Keratinocyte (primary cell): ENCODE measurements around the gene LRCOL1. TPM values are rescaled to one million over a fixed set of nuclear protein-coding genes. Genes with fewer than 3 reads are reported as not detected.

Experiments
- DNase-seq: peaks from one replicate; pipeline ENCODE4 v3.0.0-alpha.2; 2011; ENCODE audit warnings: low read depth, missing footprints, low spot score
- FAIRE-seq: peaks from 2 replicates; lab custom pipeline; 2011; peaks lifted over from hg19 to GRCh38; lab: Jason Lieb, UNC
- H2AFZ ChIP-seq: 2 replicates; pipeline ENCODE4 v1.6.0; 2012; ENCODE audit warnings: low read length, control low read depth, inconsistent platforms; ENCODE audit not compliant: control insufficient read depth
- H3K27ac ChIP-seq: 2 replicates; pipeline ENCODE4 v1.5.1; 2011; ENCODE audit warnings: low read length; ENCODE audit not compliant: control insufficient read depth, insufficient read depth
- H3K27me3 ChIP-seq: 3 replicates; pipeline ENCODE4 v1.6.0; 2011; ENCODE audit warnings: low read length; ENCODE audit not compliant: control insufficient read depth, insufficient read depth; ENCODE audit errors: extremely low read depth
- H3K36me3 ChIP-seq, 2 experiments: 2 replicates in 1 of 2; 3 replicates in 1 of 2; pipeline ENCODE4 v1.5.1; 2011; ENCODE audit warnings: low read length in 2 of 2, mild to moderate bottlenecking in 1 of 2; ENCODE audit not compliant: control insufficient read depth in 2 of 2, insufficient read depth in 2 of 2; ENCODE audit errors: extremely low read depth in 1 of 2
- H3K4me1 ChIP-seq: 3 replicates; pipeline ENCODE4 v1.5.1; 2011; ENCODE audit warnings: low read length; ENCODE audit not compliant: control insufficient read depth, insufficient read depth; ENCODE audit errors: extremely low read depth
- H3K4me2 ChIP-seq: 3 replicates; pipeline ENCODE4 v1.6.0; 2011; ENCODE audit warnings: low read depth, low read length; ENCODE audit not compliant: control insufficient read depth, insufficient read depth; ENCODE audit errors: extremely low read depth
- H3K4me3 ChIP-seq, 3 experiments: fragments of 200-600 bp in 1 of 3; sonication (generic) in 1 of 3; 2 replicates in 2 of 3; 3 replicates in 1 of 3; pipeline ENCODE4 v1.5.1; 2011 to 2016; ENCODE audit warnings: low read length in 3 of 3, mild to moderate bottlenecking in 3 of 3, control low read depth in 2 of 3, inconsistent platforms in 1 of 3, low read depth in 1 of 3, mixed read lengths in 1 of 3, mixed run types in 1 of 3, moderate library complexity in 1 of 3; ENCODE audit not compliant: control insufficient read depth in 2 of 3, insufficient read depth in 2 of 3; ENCODE audit errors: extremely low read depth in 1 of 3
- H3K79me2 ChIP-seq: 2 replicates; pipeline ENCODE4 v1.6.0; 2012; ENCODE audit warnings: low read length; ENCODE audit not compliant: control insufficient read depth, insufficient read depth
- H3K9ac ChIP-seq: 3 replicates; pipeline ENCODE4 v1.6.0; 2011; ENCODE audit warnings: low read length; ENCODE audit not compliant: control insufficient read depth, insufficient read depth; ENCODE audit errors: extremely low read depth
- H3K9me1 ChIP-seq: 3 replicates; pipeline ENCODE4 v1.6.0; 2011; ENCODE audit warnings: low read length; ENCODE audit not compliant: control insufficient read depth, insufficient read depth; ENCODE audit errors: extremely low read depth
- H3K9me3 ChIP-seq: 2 replicates; pipeline ENCODE4 v1.5.1; 2012; ENCODE audit warnings: low read depth, low read length; ENCODE audit not compliant: control insufficient read depth
- H4K20me1 ChIP-seq: 3 replicates; pipeline ENCODE4 v1.6.0; 2011; ENCODE audit warnings: low read length; ENCODE audit not compliant: control insufficient read depth, insufficient read depth; ENCODE audit errors: extremely low read depth
- EZH2 ChIP-seq: IDR thresholded peaks from one replicate; pipeline ENCODE4 v1.6.1; 2012; ENCODE audit warnings: inconsistent platforms, mild to moderate bottlenecking, low read length, moderate library complexity
- dilution Hi-C: fragments of 300-500 bp; cut with MboI; formaldehyde crosslinking; loops from one replicate; pipeline ENCODE4 v1.7.0; 2020; ENCODE audit warnings: low sequenced_read_pairs; ENCODE audit not compliant: extremely low pct_ligation_motif_present
- polyA plus RNA-seq, 5 experiments: library from polyadenylated mRNA; depleted of rRNA in 3 of 5; stranded (reverse) in 3 of 5; stranded (forward) in 1 of 5; unstranded in 1 of 5; fragments of >200 nt; gene quantifications; 1 replicate in 1 of 5; 2 replicates in 3 of 5; 3 replicates in 1 of 5; pipeline versions ENCODE4 v1.2.1 to v1.2.3, GENCODE V29; 2011 to 2012; ENCODE audit warnings: missing spikeins in 2 of 5, low read depth in 1 of 5, low replicate concordance in 1 of 5
- small RNA-seq, 3 experiments: library from RNA; depleted of rRNA; stranded (forward); fragments of <200 nt; gene quantifications; one replicate each; pipeline ENCODE3, GENCODE V24; 2012; ENCODE audit warnings: low read depth in 3 of 3, low replicate concordance in 1 of 3; ENCODE audit not compliant: insufficient read length in 3 of 3
- TF ChIP-seq, protein P1 (sequence below), 3 experiments: IDR thresholded peaks in 1 of 3; conservative IDR thresholded peaks in 1 of 3; optimal IDR thresholded peaks in 1 of 3; 2 replicates in 2 of 3; 3 replicates in 1 of 3; pipeline versions ENCODE3 to v1.5.1; 2011; ENCODE audit warnings: low read length in 3 of 3, mild to moderate bottlenecking in 3 of 3, moderate library complexity in 2 of 3, control low read depth in 1 of 3, inconsistent platforms in 1 of 3; ENCODE audit not compliant: insufficient read depth in 2 of 3; ENCODE audit errors: extremely low read depth in 1 of 3

The LRCOL1 gene
- polyA plus RNA-seq, 1 donor (not counting 4 experiments of a cell fraction or from before 2014, with no cell fraction given): not detected

DNA sequence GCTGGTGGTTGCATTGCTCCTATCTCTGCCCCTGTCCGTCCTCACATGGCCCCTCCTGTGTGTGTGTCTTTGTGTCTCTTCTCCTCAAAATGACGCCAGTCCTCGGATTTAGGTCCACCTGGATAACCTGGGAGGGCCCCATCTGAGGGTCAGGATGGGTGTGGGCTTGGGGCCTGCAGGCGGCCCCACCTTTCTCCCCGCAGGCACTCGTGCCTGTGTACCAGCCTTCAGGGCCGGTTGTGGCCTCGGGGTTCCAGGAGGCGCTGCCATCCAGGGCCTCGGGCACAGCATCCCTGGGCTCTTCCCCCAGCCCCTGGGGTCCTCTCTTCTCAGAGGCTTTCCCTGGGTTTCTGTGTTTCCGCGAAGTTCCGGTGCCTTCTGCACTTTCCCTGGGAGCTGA, 54.7 kb downstream of the LRCOL1 start:
- no peaks in the 10 kb centered on the region for H4K20me1 ChIP-seq
- no peaks in the 10 kb centered on the region for H3K9me3 ChIP-seq
- TF ChIP-seq, protein P1, sequence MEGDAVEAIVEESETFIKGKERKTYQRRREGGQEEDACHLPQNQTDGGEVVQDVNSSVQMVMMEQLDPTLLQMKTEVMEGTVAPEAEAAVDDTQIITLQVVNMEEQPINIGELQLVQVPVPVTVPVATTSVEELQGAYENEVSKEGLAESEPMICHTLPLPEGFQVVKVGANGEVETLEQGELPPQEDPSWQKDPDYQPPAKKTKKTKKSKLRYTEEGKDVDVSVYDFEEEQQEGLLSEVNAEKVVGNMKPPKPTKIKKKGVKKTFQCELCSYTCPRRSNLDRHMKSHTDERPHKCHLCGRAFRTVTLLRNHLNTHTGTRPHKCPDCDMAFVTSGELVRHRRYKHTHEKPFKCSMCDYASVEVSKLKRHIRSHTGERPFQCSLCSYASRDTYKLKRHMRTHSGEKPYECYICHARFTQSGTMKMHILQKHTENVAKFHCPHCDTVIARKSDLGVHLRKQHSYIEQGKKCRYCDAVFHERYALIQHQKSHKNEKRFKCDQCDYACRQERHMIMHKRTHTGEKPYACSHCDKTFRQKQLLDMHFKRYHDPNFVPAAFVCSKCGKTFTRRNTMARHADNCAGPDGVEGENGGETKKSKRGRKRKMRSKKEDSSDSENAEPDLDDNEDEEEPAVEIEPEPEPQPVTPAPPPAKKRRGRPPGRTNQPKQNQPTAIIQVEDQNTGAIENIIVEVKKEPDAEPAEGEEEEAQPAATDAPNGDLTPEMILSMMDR (optimal IDR thresholded peaks at IDR 0.05 in 1 of 3, IDR thresholded peaks at IDR 0.05 in 1 of 3, conservative IDR thresholded peaks at IDR 0.05 in 1 of 3; ENCODE audit: extremely low read depth in 1 of 3, insufficient read depth in 2 of 3, low read length in 3 of 3): no peak
- no peak for TF ChIP-seq EZH2
- no peak overlapping the region for H3K27ac ChIP-seq
- H2AFZ ChIP-seq: no peak overlapping the region
- no peaks in the 10 kb centered on the region for H3K79me2 ChIP-seq
- FAIRE-seq: no peak
- H3K27me3 ChIP-seq: no peaks in the 10 kb centered on the region
- dilution Hi-C loops: no loop called here
- no peaks in the 10 kb centered on the region for H3K4me1 ChIP-seq
- H3K9ac ChIP-seq: no peak overlapping the region
- no peak overlapping the region for H3K4me3 ChIP-seq
- no peak overlapping the region for H3K4me2 ChIP-seq
- H3K36me3 ChIP-seq: no peaks in the 10 kb centered on the region
- DNase-seq: no peak
- H3K9me1 ChIP-seq: no peaks in the 10 kb centered on the region

DNA sequence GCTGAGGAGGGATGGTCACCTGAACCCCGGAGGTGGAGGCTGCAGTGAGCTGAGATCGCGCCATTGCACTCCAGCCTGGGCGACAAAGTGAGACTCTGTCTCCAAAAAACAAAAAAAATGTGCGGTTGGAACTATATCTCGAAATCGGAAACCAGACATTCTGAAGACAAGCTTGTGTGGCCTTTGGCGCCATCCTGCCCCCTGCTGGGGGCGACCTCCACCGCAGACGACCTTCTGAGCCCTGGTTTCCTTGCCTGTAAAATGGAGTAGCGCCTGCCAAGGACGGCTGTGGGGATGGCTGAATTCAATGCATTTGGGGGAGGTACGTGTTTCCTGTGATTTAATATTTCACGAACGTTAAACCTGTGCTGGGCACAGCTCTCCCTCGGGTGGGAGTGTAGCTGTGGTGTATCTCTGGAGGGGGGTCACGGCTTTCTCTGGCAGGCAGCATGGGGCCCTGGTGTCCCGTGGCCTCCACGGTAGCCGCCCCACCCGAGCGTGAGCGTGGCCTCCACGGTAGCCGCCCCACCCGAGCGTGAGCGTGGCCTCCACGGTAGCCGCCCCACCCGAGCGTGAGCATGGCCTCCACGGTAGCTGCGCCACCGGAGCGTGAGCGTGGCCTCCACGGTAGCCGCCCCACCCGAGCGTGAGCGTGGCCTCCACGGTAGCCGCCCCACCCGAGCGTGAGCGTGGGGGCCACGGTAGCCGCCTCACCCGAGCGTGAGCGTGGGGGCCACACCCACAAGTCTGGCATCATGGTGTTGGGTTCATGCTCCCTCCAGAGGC, 55.3 kb downstream of the LRCOL1 start:
- dilution Hi-C loops: no loop called here
- no peak for FAIRE-seq
- no peaks in the 10 kb centered on the region for H3K4me1 ChIP-seq
- no peaks in the 10 kb centered on the region for H3K27me3 ChIP-seq
- DNase-seq: no peak
- no peak overlapping the region for H3K4me3 ChIP-seq
- H2AFZ ChIP-seq: no peak overlapping the region
- no peak overlapping the region for H3K9ac ChIP-seq
- no peaks in the 10 kb centered on the region for H3K9me1 ChIP-seq
- no peaks in the 10 kb centered on the region for H4K20me1 ChIP-seq
- H3K4me2 ChIP-seq: no peak overlapping the region
- H3K27ac ChIP-seq: no peak overlapping the region
- no peaks in the 10 kb centered on the region for H3K9me3 ChIP-seq
- H3K79me2 ChIP-seq: no peaks in the 10 kb centered on the region
- TF ChIP-seq, protein P1 (optimal IDR thresholded peaks at IDR 0.05 in 1 of 3, IDR thresholded peaks at IDR 0.05 in 1 of 3, conservative IDR thresholded peaks at IDR 0.05 in 1 of 3; ENCODE audit: extremely low read depth in 1 of 3, insufficient read depth in 2 of 3, low read length in 3 of 3): peak; percentile 28 to 64 (median 32)
- TF ChIP-seq EZH2: no peak
- H3K36me3 ChIP-seq: no peaks in the 10 kb centered on the region

Small RNAs within 50 kb of the gene (small RNA-seq; reads per million reads assigned to genes)
- 0 reads per million in 3 experiments for gene MIR6763

Other genes starting within 250 kb of the LRCOL1 start
- gene FBRSL1, start 120.4 kb downstream of the LRCOL1 start, polyA plus RNA-seq: 0.89 to 3.7 TPM (median 2.2 TPM) in 3 replicates
- gene P2RX2, start 8.2 kb upstream of the LRCOL1 start, polyA plus RNA-seq: not detected in 3 replicates
- 12.1 to 18.0 TPM (median 14.8 TPM) in 3 replicates for gene POLE, start 76.8 kb upstream of the LRCOL1 start, polyA plus RNA-seq
- gene PXMP2, start 77.0 kb upstream of the LRCOL1 start, polyA plus RNA-seq: 16.8 to 18.0 TPM (median 17.2 TPM) in 3 replicates
- 31.5 to 42.3 TPM (median 39.1 TPM) in 3 replicates for gene PGAM5, start 100.3 kb upstream of the LRCOL1 start, polyA plus RNA-seq
- 98.4 to 137 TPM (median 109 TPM) in 3 replicates for gene ANKLE2, start 151.2 kb upstream of the LRCOL1 start, polyA plus RNA-seq
- gene GOLGA3, start 218.3 kb upstream of the LRCOL1 start, polyA plus RNA-seq: 10.5 to 23.5 TPM (median 11.0 TPM) in 3 replicates